ENCODE results near the gene UQCRH.

- TF ChIP-seq CTCF (IDR thresholded peaks at IDR 0.05) (no peak), POLR2A (IDR thresholded peaks at IDR 0.05) (no peak)
Observed at GRCh38 chr1:46333300-46334029, 30.0 kb downstream of the UQCRH start.

All from gastroesophageal sphincter (tissue), 3 donors.